ENCODE data around the gene TSPAN1. TPM values are rescaled to one million over a fixed set of nuclear protein-coding genes. Genes with fewer than 3 reads are reported as not detected.
A peak's percentile ranks its signal among the peaks of the same experiment; 100 is the strongest.

The TSPAN1 gene
- total RNA-seq, 1 experiment from 2014 or later: not detected

- DNase-seq: no peak
- no peaks in the 10 kb centered on the region for H3K27me3 ChIP-seq (ENCODE audit: control insufficient read depth, insufficient read depth, low read length)
- H3K4me3 ChIP-seq (ENCODE audit: insufficient read depth, low read depth, low read length): no peak overlapping the region
- no peaks in the 10 kb centered on the region for H3K36me3 ChIP-seq (replicated peaks; ENCODE audit: control insufficient read depth, insufficient read depth, low read length)
Measured at GRCh38 chr1:46150085-46150484, 24.8 kb upstream of the TSPAN1 start.

GRCh38 chr1:46152016-46152415 lies 22.9 kb upstream of the TSPAN1 start:
- Histone ChIP-seq H3K36me3 (replicated peaks; ENCODE audit: control insufficient read depth, insufficient read depth, low read length) (no peaks in the 10 kb centered on the region), H3K4me3 (ENCODE audit: insufficient read depth, low read depth, low read length) (no peak overlapping the region), H3K27me3 (ENCODE audit: control insufficient read depth, insufficient read depth, low read length) (no peaks in the 10 kb centered on the region)
- no peak for DNase-seq

GRCh38 chr1:46153228-46153627 lies 21.7 kb upstream of the TSPAN1 start:
- H3K27me3 ChIP-seq (ENCODE audit: control insufficient read depth, insufficient read depth, low read length): no peaks in the 10 kb centered on the region
- H3K36me3 ChIP-seq (replicated peaks; ENCODE audit: control insufficient read depth, insufficient read depth, low read length): no peaks in the 10 kb centered on the region
- DNase-seq: no peak
- H3K4me3 ChIP-seq (ENCODE audit: insufficient read depth, low read depth, low read length): no peak overlapping the region

- Histone ChIP-seq H3K27me3 (ENCODE audit: control insufficient read depth, insufficient read depth, low read length) (no peaks in the 10 kb centered on the region), H3K36me3 (replicated peaks; ENCODE audit: control insufficient read depth, insufficient read depth, low read length) (no peaks in the 10 kb centered on the region), H3K4me3 (ENCODE audit: insufficient read depth, low read depth, low read length) (no peak overlapping the region)
- no peak for DNase-seq
Measured at GRCh38 chr1:46153732-46154131, 21.2 kb upstream of the TSPAN1 start.

GRCh38 chr1:46157916-46158311 lies 17.0 kb upstream of the TSPAN1 start:
- Histone ChIP-seq H3K4me3 (ENCODE audit: insufficient read depth, low read depth, low read length) (no peak overlapping the region), H3K27me3 (ENCODE audit: control insufficient read depth, insufficient read depth, low read length) (no peaks in the 10 kb centered on the region), H3K36me3 (replicated peaks; ENCODE audit: control insufficient read depth, insufficient read depth, low read length) (no peaks in the 10 kb centered on the region)
- no peak for DNase-seq

- DNase-seq: no peak
- H3K4me3 ChIP-seq (ENCODE audit: insufficient read depth, low read depth, low read length): no peak overlapping the region
- no peaks in the 10 kb centered on the region for H3K36me3 ChIP-seq (replicated peaks; ENCODE audit: control insufficient read depth, insufficient read depth, low read length)
- H3K27me3 ChIP-seq (ENCODE audit: control insufficient read depth, insufficient read depth, low read length): no peaks in the 10 kb centered on the region
Measured at GRCh38 chr1:46158312-46159281, 16.3 kb upstream of the TSPAN1 start.

- H3K4me3 ChIP-seq (ENCODE audit: insufficient read depth, low read depth, low read length): no peak overlapping the region
- no peak for DNase-seq
- no peaks in the 10 kb centered on the region for H3K36me3 ChIP-seq (replicated peaks; ENCODE audit: control insufficient read depth, insufficient read depth, low read length)
- H3K27me3 ChIP-seq (ENCODE audit: control insufficient read depth, insufficient read depth, low read length): no peaks in the 10 kb centered on the region
Measured at GRCh38 chr1:46159516-46159915, 15.4 kb upstream of the TSPAN1 start.

GRCh38 chr1:46160212-46160611 lies 14.7 kb upstream of the TSPAN1 start:
- H3K4me3 ChIP-seq (ENCODE audit: insufficient read depth, low read depth, low read length): no peak overlapping the region
- H3K36me3 ChIP-seq (replicated peaks; ENCODE audit: control insufficient read depth, insufficient read depth, low read length): no peaks in the 10 kb centered on the region
- no peak for DNase-seq
- no peaks in the 10 kb centered on the region for H3K27me3 ChIP-seq (ENCODE audit: control insufficient read depth, insufficient read depth, low read length)

GRCh38 chr1:46166521-46167462 lies 8.1 kb upstream of the TSPAN1 start:
- H3K27me3 ChIP-seq (ENCODE audit: control insufficient read depth, insufficient read depth, low read length): peaks cover 17% of the 10 kb centered on the region
- peak; percentile 77 for DNase-seq
- H3K4me3 ChIP-seq (ENCODE audit: insufficient read depth, low read depth, low read length): peak overlapping the region; percentile 16; the same call in 1 of the 2 replicates
- no peaks in the 10 kb centered on the region for H3K36me3 ChIP-seq (replicated peaks; ENCODE audit: control insufficient read depth, insufficient read depth, low read length)

- Histone ChIP-seq H3K27me3 (ENCODE audit: control insufficient read depth, insufficient read depth, low read length) (peaks cover 17% of the 10 kb centered on the region), H3K36me3 (replicated peaks; ENCODE audit: control insufficient read depth, insufficient read depth, low read length) (no peaks in the 10 kb centered on the region), H3K4me3 (ENCODE audit: insufficient read depth, low read depth, low read length) (no peak overlapping the region)
- no peak for DNase-seq
Measured at GRCh38 chr1:46168477-46168876, 6.4 kb upstream of the TSPAN1 start.

- H3K36me3 ChIP-seq (replicated peaks; ENCODE audit: control insufficient read depth, insufficient read depth, low read length): no peaks in the 10 kb centered on the region
- peaks cover 17% of the 10 kb centered on the region for H3K27me3 ChIP-seq (ENCODE audit: control insufficient read depth, insufficient read depth, low read length)
- H3K4me3 ChIP-seq (ENCODE audit: insufficient read depth, low read depth, low read length): no peak overlapping the region
- DNase-seq: no peak
Measured at GRCh38 chr1:46169811-46170454, 5.0 kb upstream of the TSPAN1 start.

- no peak for DNase-seq
- H3K4me3 ChIP-seq (ENCODE audit: insufficient read depth, low read depth, low read length): no peak overlapping the region
- peaks cover 17% of the 10 kb centered on the region for H3K27me3 ChIP-seq (ENCODE audit: control insufficient read depth, insufficient read depth, low read length)
Measured at GRCh38 chr1:46171351-46171750, 3.5 kb upstream of the TSPAN1 start.

GRCh38 chr1:46171871-46172270 lies 3.0 kb upstream of the TSPAN1 start:
- Histone ChIP-seq H3K27me3 (ENCODE audit: control insufficient read depth, insufficient read depth, low read length) (peaks cover 12% of the 10 kb centered on the region), H3K4me3 (ENCODE audit: insufficient read depth, low read depth, low read length) (no peak overlapping the region), H3K36me3 (replicated peaks; ENCODE audit: control insufficient read depth, insufficient read depth, low read length) (no peaks in the 10 kb centered on the region)
- DNase-seq: peak; percentile 61

More at GRCh38 chr1:46171351-46171750, 3.5 kb upstream of the TSPAN1 start:
- H3K36me3 ChIP-seq (replicated peaks; ENCODE audit: control insufficient read depth, insufficient read depth, low read length): no peaks in the 10 kb centered on the region

- DNase-seq: no peak
- Histone ChIP-seq H3K36me3 (replicated peaks; ENCODE audit: control insufficient read depth, insufficient read depth, low read length) (no peaks in the 10 kb centered on the region), H3K4me3 (ENCODE audit: insufficient read depth, low read depth, low read length) (no peak overlapping the region), H3K27me3 (ENCODE audit: control insufficient read depth, insufficient read depth, low read length) (peaks cover 9% of the 10 kb centered on the region)
Measured at GRCh38 chr1:46172321-46172720, 2.6 kb upstream of the TSPAN1 start.
